SK-N-MC (cell line): ENCODE measurements around the gene MAP3K5.

Source experiments
- EZH2 ChIP-seq: fragments of 200-600 bp; sonication (generic); IDR thresholded peaks from one replicate; pipeline ENCODE4 v1.6.1; 2017; ENCODE audit warnings: antibody characterized with exemption
- POLR2AphosphoS5 ChIP-seq: IDR thresholded peaks from 2 replicates; pipeline ENCODE4 v1.6.1; 2012; ENCODE audit warnings: mild to moderate bottlenecking, low read depth, low read length, borderline replicate concordance

DNA sequence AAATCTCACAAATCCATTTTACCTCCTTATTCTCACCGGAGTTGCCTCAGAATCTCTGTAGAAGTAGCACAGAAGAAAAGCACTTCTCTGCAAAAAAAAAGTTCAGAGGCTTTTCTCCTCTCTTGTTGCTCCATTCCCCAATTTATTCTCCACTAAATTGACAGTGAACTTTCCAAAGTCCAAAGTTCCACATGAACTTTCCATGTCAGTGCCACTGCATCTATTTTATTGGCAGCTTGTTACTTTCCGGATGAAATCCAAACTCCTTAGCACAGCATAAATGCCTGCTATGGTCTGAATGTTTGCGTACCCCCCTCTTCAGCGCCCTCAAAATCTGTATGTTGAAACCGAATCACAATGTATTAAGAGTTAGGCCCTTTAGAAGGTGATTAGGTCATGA, 165.1 kb downstream of the MAP3K5 start:
- TF ChIP-seq POLR2AphosphoS5 (no peak), EZH2 (no peak)
